NCI-H1048 (cell line): ENCODE results near the gene ARL8B.
"Not testable (repeated sequence)": the region's sequence is repeated elsewhere in the genome, so short reads cannot be mapped to it uniquely, and the experiment has no call there.

Experiments
- DNase-seq: peaks from one replicate; lab custom pipeline; 2025; lab: John Stamatoyannopoulos, UW

Gene ARL8B

GRCh38 chr3:5122030-5122740 is at the start of gene ARL8B:
TSS of gene ARL8B (plus strand) at chr3:5122292. CDS start at chr3:5122466, 174 bp downstream.
- peak; percentile 68 for DNase-seq

DNA sequence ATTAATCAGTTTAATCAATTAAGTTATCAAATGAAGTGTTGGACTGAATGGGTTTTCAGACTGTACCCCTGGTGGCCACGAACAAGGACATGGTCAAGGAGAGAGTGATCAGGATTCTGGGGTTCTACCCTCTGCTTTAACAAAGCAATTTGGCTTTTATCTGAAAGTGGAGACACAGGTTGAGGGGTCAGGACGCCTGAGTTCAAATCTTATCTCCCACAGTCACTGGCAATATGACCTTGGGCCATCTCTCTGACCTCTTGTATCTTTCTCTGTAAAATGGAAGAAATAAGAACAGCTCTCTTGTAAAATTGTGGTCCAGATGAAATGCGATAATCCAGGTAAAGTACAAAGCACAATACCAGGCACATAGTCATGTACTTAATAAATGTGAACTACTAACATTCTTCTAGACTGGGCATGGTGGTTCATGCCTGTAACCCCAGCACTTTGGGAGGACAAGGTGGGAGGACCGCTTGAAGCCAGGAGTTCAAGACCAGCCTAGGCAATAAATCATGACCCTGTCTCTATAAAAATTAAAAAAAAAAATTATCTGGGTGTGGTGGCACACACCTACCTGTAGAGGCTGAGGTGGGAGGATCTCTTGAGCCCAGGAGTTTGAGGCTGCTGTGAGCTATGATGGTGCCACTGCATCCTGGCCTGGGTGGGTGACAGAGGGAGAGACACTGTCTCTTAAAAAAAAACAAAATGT is 48.6 kb upstream of the ARL8B start:
- no peak for DNase-seq

DNA sequence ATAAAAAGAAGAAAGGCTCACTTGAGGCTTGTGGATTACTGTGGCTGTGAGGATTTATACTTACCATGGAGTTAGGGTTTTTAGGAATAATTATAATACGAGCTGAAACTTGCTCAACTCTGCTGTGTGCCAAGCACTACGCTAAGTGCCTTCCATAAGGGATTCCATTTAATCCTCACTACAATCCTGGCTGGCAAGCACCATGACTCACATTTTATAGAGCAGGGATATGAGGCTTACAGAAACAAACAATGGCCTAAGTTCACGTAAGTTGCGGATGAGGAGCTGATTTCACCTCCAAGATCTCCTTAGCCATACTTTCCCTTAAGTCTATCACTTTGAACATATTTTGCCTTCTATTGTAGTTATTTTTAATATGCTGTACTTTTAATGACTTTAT is 43.9 kb upstream of the ARL8B start:
- DNase-seq = no peak

DNA sequence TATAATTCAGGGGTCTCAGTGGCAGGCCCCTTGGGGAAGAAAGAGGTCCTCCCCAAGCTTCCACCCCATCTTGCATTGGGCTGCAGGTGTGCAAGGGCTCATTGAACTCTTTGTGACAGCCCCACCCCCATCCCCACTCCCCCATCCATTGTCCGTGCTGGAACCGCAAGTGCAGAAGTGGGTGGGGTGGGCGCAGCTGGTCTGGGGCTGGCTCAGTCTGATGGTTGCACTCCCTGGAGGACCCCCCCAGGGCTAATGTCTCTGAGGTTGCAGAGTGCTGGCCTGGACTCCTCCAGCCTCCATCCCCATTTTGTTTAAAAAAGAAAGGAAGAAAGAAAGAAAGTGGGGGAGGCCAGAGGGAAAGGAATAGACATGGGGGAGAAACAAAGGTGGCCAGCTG is 42.3 kb upstream of the ARL8B start:
- no peak for DNase-seq

DNA sequence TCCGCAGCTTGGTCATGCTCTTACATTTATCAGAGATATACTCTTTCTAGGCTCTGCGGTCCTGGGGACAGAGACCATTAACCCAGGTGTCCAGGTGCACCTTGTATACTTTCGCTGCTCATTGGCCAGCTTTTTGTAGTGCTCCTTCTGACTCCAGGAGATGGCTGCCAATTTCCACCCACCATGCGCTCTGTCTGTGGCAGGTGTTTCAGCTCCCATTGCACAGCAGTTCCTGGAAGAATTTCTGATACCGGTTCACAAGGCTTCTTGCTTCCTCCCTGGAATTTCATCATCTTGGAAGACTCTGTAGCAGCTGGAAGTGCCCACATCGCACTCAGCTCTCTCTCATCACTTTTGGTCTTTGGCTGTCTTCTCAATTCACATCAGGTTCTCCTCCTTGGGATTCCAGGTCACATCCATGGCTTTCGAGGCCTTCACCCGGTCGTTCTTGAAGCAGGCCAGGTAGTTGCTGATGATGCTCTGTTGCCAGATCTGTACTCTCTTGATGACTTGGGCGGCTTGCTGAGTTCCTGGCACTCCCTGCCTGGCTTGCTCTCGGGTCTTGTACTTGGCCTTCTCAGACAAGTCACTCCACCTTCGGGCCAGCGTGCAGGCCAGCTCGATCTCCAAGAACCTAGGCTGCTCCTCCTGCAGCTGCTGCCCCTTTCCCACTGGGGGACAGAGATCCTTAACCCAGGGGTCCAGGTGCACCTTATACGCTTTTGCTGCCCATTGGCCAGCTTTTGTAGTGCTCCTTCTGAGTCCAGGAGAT is 41.1 kb upstream of the ARL8B start:
- no peak for DNase-seq

- not testable (repeated sequence) for DNase-seq
These were observed 39.9 kb upstream of the ARL8B start for GRCh38 chr3:5081973-5082788.

- DNase-seq = no peak
These were observed 39.3 kb upstream of the ARL8B start for GRCh38 chr3:5082789-5083115.

- no peak for DNase-seq
These were observed 37.9 kb upstream of the ARL8B start for GRCh38 chr3:5084224-5084623.

DNA sequence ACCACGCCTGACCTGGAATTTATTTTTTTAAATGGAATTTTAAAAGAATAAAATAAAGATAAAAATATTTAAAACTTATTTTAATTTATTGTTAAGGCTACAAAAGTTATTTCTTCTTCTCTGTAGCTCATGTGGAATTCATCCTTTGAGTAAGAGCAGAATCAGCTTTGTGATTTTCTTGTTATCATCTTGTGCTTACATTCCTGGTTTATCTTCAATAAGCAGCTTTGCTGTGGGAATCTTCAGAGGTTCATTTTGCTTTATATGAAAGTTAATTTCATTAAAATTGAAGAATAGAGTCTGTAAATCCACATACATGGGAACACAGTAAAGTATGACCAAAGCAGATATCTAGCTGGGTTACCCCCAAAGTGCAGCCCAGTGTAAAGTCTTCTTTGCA is 35.4 kb upstream of the ARL8B start:
- no peak for DNase-seq

DNA sequence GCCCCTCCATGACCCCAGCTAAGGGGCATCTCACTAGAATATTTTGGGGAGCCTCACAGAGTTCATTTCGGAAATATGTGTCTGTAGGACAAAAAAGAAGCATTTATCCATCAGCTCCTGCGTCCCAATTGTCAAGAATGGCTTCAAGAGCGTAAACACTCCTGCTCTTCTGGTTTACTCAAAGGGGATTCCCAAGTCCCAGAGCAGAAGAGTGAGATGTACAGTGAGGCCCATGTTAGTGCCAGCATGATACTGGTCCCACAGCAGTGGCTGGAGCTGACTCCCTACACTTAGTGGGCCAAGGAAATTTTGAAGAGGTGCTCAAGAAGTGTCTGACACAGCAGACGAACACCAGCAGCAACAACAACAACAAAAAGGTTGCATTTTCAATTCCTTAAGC is 34.9 kb upstream of the ARL8B start:
- DNase-seq = no peak

- no peak for DNase-seq
These were observed 31.9 kb upstream of the ARL8B start for GRCh38 chr3:5090197-5090596.

- DNase-seq = no peak
These were observed 30.1 kb upstream of the ARL8B start for GRCh38 chr3:5092018-5092417.

GRCh38 chr3:5093731-5094130 is 28.4 kb upstream of the ARL8B start:
- no peak for DNase-seq

GRCh38 chr3:5095886-5096285 is 26.2 kb upstream of the ARL8B start:
- DNase-seq = no peak

- DNase-seq = no peak
These were observed 25.6 kb upstream of the ARL8B start for GRCh38 chr3:5096336-5097008.

GRCh38 chr3:5098346-5098745 is 23.7 kb upstream of the ARL8B start:
- DNase-seq = no peak

GRCh38 chr3:5102532-5102931 is 19.6 kb upstream of the ARL8B start:
- no peak for DNase-seq

DNA sequence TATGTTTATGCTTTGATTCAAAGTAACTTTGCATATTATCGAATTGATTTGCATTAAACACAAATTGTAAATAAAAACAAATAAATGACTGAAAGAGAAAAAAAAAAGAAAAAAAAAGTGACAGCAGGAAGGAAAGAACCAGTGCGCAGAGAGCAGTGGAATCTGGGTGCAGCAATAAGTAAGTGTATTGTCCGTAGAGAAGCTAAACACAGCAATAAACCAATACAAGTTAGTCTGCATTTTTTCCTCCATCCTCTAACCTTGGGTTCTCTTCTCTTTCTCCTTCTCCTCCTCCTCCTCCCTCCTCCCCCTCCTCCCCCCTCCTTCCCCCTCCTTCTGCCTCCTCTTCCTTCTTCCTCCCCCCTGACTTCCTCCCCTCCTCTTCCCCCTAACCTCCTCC is 18.3 kb upstream of the ARL8B start:
- DNase-seq = no peak

- DNase-seq = no peak
These were observed 17.0 kb upstream of the ARL8B start for GRCh38 chr3:5105050-5105449.

DNA sequence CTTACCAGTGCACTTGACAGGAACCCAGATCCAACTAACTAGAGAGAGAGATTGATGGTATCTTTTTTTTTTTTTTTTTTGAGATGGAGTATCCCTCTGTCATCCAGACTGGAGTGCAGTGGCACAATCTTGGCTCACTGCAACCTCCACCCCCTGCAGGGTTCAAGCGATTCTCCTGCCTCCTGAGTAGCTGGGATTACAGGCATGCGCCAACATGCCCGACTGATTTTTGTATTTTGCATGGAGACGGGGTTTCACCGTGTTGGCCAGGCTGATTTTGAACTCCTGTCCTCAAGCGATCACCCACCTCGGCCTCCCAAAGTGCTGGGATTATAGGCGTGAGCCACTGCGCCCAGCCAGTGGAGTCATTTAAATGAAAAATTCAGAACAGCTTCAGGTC is 15.7 kb upstream of the ARL8B start:
- not testable (repeated sequence) for DNase-seq

GRCh38 chr3:5106933-5107334 is 15.2 kb upstream of the ARL8B start:
- DNase-seq = not testable (repeated sequence)

DNA sequence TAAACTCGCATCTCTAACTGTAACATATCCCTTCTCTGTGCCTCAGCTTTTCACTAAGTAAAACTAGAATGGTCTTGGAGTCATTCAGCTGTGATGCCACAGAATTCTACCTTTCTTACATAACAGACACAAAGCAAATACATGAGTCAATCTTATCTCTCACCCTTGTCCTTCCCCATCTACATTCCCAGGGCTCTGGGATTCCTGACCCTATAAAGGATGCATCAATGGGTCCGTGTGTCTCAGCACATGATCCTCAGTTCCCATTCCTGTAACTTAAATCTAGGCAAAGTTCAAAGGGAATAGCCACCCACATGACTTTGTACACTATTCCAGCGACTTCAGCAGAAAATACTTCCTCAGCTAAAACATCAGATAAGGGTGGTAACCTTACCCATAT is 11.8 kb upstream of the ARL8B start:
- no peak for DNase-seq
